Adrenal gland (tissue), 12 donors: ENCODE data around the gene FAM107A. TPM values are rescaled to one million over a fixed set of nuclear protein-coding genes. Genes with fewer than 3 reads are reported as not detected.
A peak's percentile ranks its signal among the peaks of the same experiment; 100 is the strongest.

Experiments used
- DNase-seq, 7 donors: peaks; one replicate each; pipeline ENCODE4 v3.0.0-alpha.2; 2019 to 2020
- H3K27ac ChIP-seq, 5 donors: fragments of 200-600 bp; sonication (generic) in 4 of 5; 1 replicate in 3 of 5; 2 replicates in 2 of 5; pipeline versions ENCODE4 v1.5.1 to v1.8.0; 2016 to 2020; ENCODE audit warnings: mild to moderate bottlenecking in 1 of 5
- H3K27me3 ChIP-seq: fragments of 200-600 bp; 2 replicates; pipeline ENCODE4 v1.8.0; 2021
- H3K36me3 ChIP-seq, 2 donors: fragments of 200-600 bp; replicated peaks in 1 of 2; 1 replicate in 1 of 2; 2 replicates in 1 of 2; pipeline versions ENCODE4 v1.5.1 to v1.8.0; 2018 to 2022
- H3K4me1 ChIP-seq, 2 donors: fragments of 200-600 bp; replicated peaks in 1 of 2; 1 replicate in 1 of 2; 2 replicates in 1 of 2; pipeline versions ENCODE4 v1.5.1 to v1.8.0; 2018 to 2021
- H3K4me3 ChIP-seq, 4 donors: fragments of 200-600 bp; sonication (generic) in 3 of 4; one replicate each; pipeline ENCODE4 v1.5.1; 2016 to 2018
- H3K9me3 ChIP-seq, 3 donors: fragments of 200-600 bp; sonication (generic) in 1 of 3; replicated peaks in 1 of 3; 1 replicate in 2 of 3; 2 replicates in 1 of 3; pipeline versions ENCODE4 v1.5.1 to v1.8.0; 2016 to 2021
- CTCF ChIP-seq, 6 experiments: fragments of 450-650 bp in 4 of 6; fragments of 200-600 bp in 2 of 6; sonication (generic) in 1 of 6; IDR thresholded peaks; 1 replicate in 5 of 6; 2 replicates in 1 of 6; pipeline versions ENCODE4 v1.5.1 to v1.8.0; 2016 to 2021; ENCODE audit warnings: antibody characterized with exemption in 6 of 6, mild to moderate bottlenecking in 2 of 6, moderate library complexity in 1 of 6
- POLR2A ChIP-seq, 2 donors: fragments of 450-650 bp; IDR thresholded peaks; one replicate each; pipeline ENCODE4 v1.6.1; 2017; ENCODE audit warnings: antibody characterized with exemption in 2 of 2, mild to moderate bottlenecking in 2 of 2, moderate library complexity in 1 of 2
- WGBS, 4 donors: extraction: QIAGEN DNeasy Blood & Tissue Kit in 2 of 4; methylation state at CpG; one replicate each; pipeline versions ENCODE4 v1.1.5 to v1.1.7; 2013 to 2017; 5-methylcytosine and 5-hydroxymethylcytosine counted together
- intact Hi-C, 2 donors: fragments of 100-400 bp; cut with DNase I; formaldehyde crosslinking; loops; one replicate each; pipeline versions ENCODE4 v1.14.1 to v1.15.0; 2022 to 2023
- polyA plus RNA-seq, 3 donors: library from polyadenylated mRNA; stranded (reverse); fragments of 200-250 nt in 2 of 3; fragments of 350-450 nt in 1 of 3; fragmentation: Illumina TruSeq in 1 of 3; extraction: RNeasy Lipid Tissue Mini Kit (QIAGEN cat#74804) in 1 of 3; gene quantifications; one replicate each; pipeline ENCODE4 v1.2.3, GENCODE V29; 2013 to 2014
- total RNA-seq, 9 donors: library from RNA; depleted of rRNA in 4 of 9; stranded (reverse); fragments of >200 nt in 4 of 9; fragments of 120-200 nt in 1 of 9; fragmentation: NEBNext Ultra II Directional in 1 of 9; extraction: Animal tissue kit (Norgen Biotek cat#: 25700) in 1 of 9; gene quantifications; one replicate each; pipeline versions ENCODE4 v1.1.0 to v1.2.4, GENCODE V29; 2013 to 2023
- donor health status: healthy with polysubstance abuse.
- donor health status: Bipolar disorder and iron deficiency.
- donor health status: DM: yes; HTN: yes; CAD: no.
- donor health status: DM: no; HTN: no; CAD: no.
- donor health status: DM: no; HTN: no; CAD: no.
- donor health status: DM: yes; HTN: yes; CAD: no.

The FAM107A gene
- total and polyA plus RNA-seq, 12 donors, result 1.2 to 12.5 (median 5.8) TPM

GRCh38 chr3:58537412-58538301, 39.5 kb downstream of the FAM107A start:
- H3K27ac ChIP-seq, result peak overlapping the region; percentile 12 to 85 (median 72)
- TF ChIP-seq CTCF (IDR thresholded peaks at IDR 0.05) (no peak), POLR2A (IDR thresholded peaks at IDR 0.05) (no peak)
- H3K27me3 ChIP-seq, result no peaks in the 10 kb centered on the region
- no peaks in the 10 kb centered on the region for H3K9me3 ChIP-seq
- H3K4me3 ChIP-seq, result no peak overlapping the region
- intact Hi-C loops, result loop anchor here (10.0 kb wide), 3 partner anchors 73 to 223 kb away; no protein-coding TSS in a partner anchor
- peaks cover 0 to 13% of the 10 kb centered on the region in 2 donors for H3K36me3 ChIP-seq
- 49 to 64% (median 57%) methylated on average over 4 of the region's 4 CpGs for WGBS, 4 donors
- H3K4me1 ChIP-seq, result peaks cover 18 to 25% of the 10 kb centered on the region in 2 donors
- DNase-seq, result peak in 1 of 7 donors; percentile 28

GRCh38 chr3:58536501-58537411, 40.4 kb downstream of the FAM107A start, which contains the start of gene ACOX2:
ACOX2 (minus strand) TSS chr3:58537190; CDS start chr3:58535106, 2,084 bp downstream.
- intact Hi-C loops, result loop anchor here (10.0 kb wide), 3 partner anchors 72 to 222 kb away; no protein-coding TSS in a partner anchor
- TF ChIP-seq POLR2A (IDR thresholded peaks at IDR 0.05) (peak; percentile 21 to 62), CTCF (IDR thresholded peaks at IDR 0.05) (no peak)
- DNase-seq, result peak; percentile 43 to 84 (median 72)
- Histone ChIP-seq H3K4me3 (peak within 1 kb of the TSS in 1 of 4 donors; percentile 47), H3K36me3 (peaks cover 0 to 13% of the 10 kb centered on the region in 2 donors), H3K9me3 (no peaks in the 10 kb centered on the region), H3K27ac (peak within 1 kb of the TSS; percentile 12 to 85 (median 72)), H3K4me1 (peaks cover 18 to 32% of the 10 kb centered on the region in 2 donors), H3K27me3 (no peaks in the 10 kb centered on the region)
- 42 to 55% (median 48%) methylated on average over 9 to 13 of the region's 13 CpGs for WGBS, 4 donors

GRCh38 chr3:58535531-58536500, 41.4 kb downstream of the FAM107A start:
- H3K27me3 ChIP-seq, result no peaks in the 10 kb centered on the region
- H3K4me1 ChIP-seq, result peaks cover 18 to 32% of the 10 kb centered on the region in 2 donors
- H3K4me3 ChIP-seq, result no peak overlapping the region
- H3K27ac ChIP-seq, result peak overlapping the region in 3 of 5 donors; percentile 72 to 85 (median 79)
- DNase-seq, result peak in 2 of 7 donors; percentile 49 to 50
- no peak for TF ChIP-seq CTCF (IDR thresholded peaks at IDR 0.05)
- no peaks in the 10 kb centered on the region for H3K9me3 ChIP-seq
- intact Hi-C loops, result loop anchor here (10.0 kb wide), 3 partner anchors 71 to 221 kb away; no protein-coding TSS in a partner anchor
- 16 to 44% (median 34%) methylated on average over 2 of the region's 2 CpGs for WGBS, 4 donors
- H3K36me3 ChIP-seq, result peaks cover 0 to 13% of the 10 kb centered on the region in 2 donors
